Lung (tissue), 16 donors: ENCODE results near the gene EPHB1. TPM values are rescaled to one million over a fixed set of nuclear protein-coding genes. Genes with fewer than 3 reads are reported as not detected.

Experiments
- ATAC-seq: fragments of 200-7000 bp; cut with Tn5 transposase; one replicate; pipeline ENCODE4 v1.9.1; 2020; ENCODE audit warnings: moderate number of reproducible peaks; ENCODE audit not compliant: insufficient read depth, low FRiP score
- DNase-seq, 3 donors: peaks; one replicate each; pipeline ENCODE4 v3.0.0-alpha.2; 2013 to 2017
- H3K27ac ChIP-seq, 2 donors: one replicate each; pipeline ENCODE4 v1.5.1; 2013; ENCODE audit warnings: mild to moderate bottlenecking in 2 of 2, moderate library complexity in 2 of 2, control low read depth in 1 of 2, inconsistent platforms in 1 of 2, low read depth in 1 of 2, low read length in 1 of 2
- H3K27me3 ChIP-seq, 3 donors: one replicate each; pipeline ENCODE4 v1.5.1; 2013; ENCODE audit warnings: low read length in 2 of 3; ENCODE audit not compliant: control insufficient read depth in 3 of 3, insufficient read depth in 3 of 3
- H3K36me3 ChIP-seq, 4 donors: one replicate each; pipeline ENCODE4 v1.5.1; 2013; ENCODE audit warnings: low read length in 4 of 4, mild to moderate bottlenecking in 1 of 4, moderate library complexity in 1 of 4; ENCODE audit not compliant: control insufficient read depth in 4 of 4, insufficient read depth in 4 of 4
- H3K4me1 ChIP-seq, 5 donors: one replicate each; pipeline ENCODE4 v1.5.1; 2013; ENCODE audit warnings: low read length in 5 of 5, mild to moderate bottlenecking in 2 of 5, moderate library complexity in 1 of 5; ENCODE audit not compliant: control insufficient read depth in 5 of 5, insufficient read depth in 5 of 5
- H3K4me3 ChIP-seq: one replicate; pipeline ENCODE4 v1.5.1; 2013; ENCODE audit warnings: mild to moderate bottlenecking, control low read depth, moderate library complexity
- H3K9ac ChIP-seq, 2 donors: one replicate each; pipeline ENCODE4 v1.5.1; 2013; ENCODE audit warnings: low read length in 2 of 2, control low read depth in 1 of 2; ENCODE audit not compliant: insufficient read depth in 1 of 2
- H3K9me3 ChIP-seq, 4 donors: one replicate each; pipeline ENCODE4 v1.5.1; 2013; ENCODE audit warnings: low read length in 3 of 4, mild to moderate bottlenecking in 1 of 4, moderate library complexity in 1 of 4; ENCODE audit not compliant: control insufficient read depth in 4 of 4, insufficient read depth in 3 of 4
- WGBS, 2 donors: extraction: QIAGEN DNeasy Blood & Tissue Kit; methylation state at CpG; one replicate each; pipeline ENCODE4 v1.1.7; 2013; 5-methylcytosine and 5-hydroxymethylcytosine counted together
- long read RNA-seq, 5 donors: transcript quantifications; one replicate each; lab custom pipeline, GENCODE V29; 2026
- polyA plus RNA-seq, 2 donors: library from polyadenylated mRNA; stranded (reverse); fragments of 200-250 nt; gene quantifications; one replicate each; pipeline ENCODE4 v1.2.1, GENCODE V29; 2013
- total RNA-seq, 2 donors: library from RNA; depleted of rRNA in 1 of 2; stranded (reverse); fragments of >200 nt in 1 of 2; gene quantifications; one replicate each; pipeline ENCODE4 v1.2.1, GENCODE V29; 2014 to 2021
- TF ChIP-seq, protein P1 (sequence below): IDR thresholded peaks from 2 replicates; pipeline ENCODE4 v1.5.1; 2012; ENCODE audit warnings: mild to moderate bottlenecking; ENCODE audit errors: control extremely low read depth, extremely low read depth
- donor health status: control.
- donor health status: control.
- donor health status: Bipolar disorder and iron deficiency.
- donor health status: healthy.
- donor health status: DM: yes; HTN: yes; CAD: no.

EPHB1 gene
- 1 to 10 TPM; 2.1 to 6.3 TPM for total RNA-seq
- 1 to 10 TPM in 1 of 2 donors, under 1 TPM in 1; 0.30 to 2.0 TPM for polyA plus RNA-seq
- long read RNA-seq, donor 1 = 0 reads
- long read RNA-seq, donor 2 = 0 reads
- long read RNA-seq, donor 3 = 0 reads
- long read RNA-seq, donor 4 = 0 reads
- long read RNA-seq, donor 5 = 0 reads

DNA sequence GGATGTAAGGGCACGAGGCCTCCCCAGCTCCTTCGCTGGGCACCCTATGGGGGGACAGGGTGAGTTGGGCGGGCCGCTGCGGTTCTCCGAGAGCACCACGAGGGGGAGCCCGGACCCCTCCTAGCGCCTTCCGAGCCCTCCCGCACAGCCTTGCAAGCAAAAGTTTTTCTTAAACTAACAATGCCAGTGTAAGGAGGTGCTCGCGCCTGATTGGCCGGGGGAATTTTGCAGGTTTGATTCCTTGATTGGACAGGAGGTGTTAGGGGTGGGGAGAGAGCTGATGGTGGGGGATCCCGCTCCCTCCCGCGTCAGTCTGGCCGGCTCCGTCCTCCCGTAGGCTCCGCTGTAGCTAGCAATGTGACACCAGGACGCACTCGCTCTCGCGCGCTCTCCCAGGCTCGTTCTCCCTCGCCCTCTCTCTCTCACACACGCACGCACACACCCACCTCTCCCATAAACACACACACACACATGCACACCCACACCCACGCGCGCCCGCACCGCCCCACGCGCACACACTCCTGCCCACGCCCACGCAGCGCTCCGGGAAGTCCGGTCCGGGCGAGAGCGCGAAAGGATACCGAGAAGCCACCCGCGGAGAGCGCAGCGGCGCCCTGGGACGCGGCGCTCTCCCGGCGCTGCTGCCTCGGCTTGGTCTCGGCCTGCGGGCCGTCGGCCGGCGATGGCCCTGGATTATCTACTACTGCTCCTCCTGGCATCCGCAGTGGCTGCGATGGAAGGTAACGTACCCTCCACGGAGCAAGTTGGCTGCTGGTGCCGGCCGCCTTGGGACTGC, at the start of gene EPHB1:
Gene EPHB1, plus strand, starts transcription at position 311 of the 796 bp plus-strand sequence.
- 0 to 1% methylated on average over 69 to 70 of the region's 70 CpGs for WGBS, 2 donors

GRCh38 chr3:134748698-134749097, 46.4 kb upstream of the EPHB1 start:
- Histone ChIP-seq H3K27me3 (no peaks in the 10 kb centered on the region), H3K4me3 (no peak overlapping the region), H3K9ac (no peak overlapping the region), H3K27ac (no peak overlapping the region), H3K9me3 (no peaks in the 10 kb centered on the region), H3K36me3 (no peaks in the 10 kb centered on the region), H3K4me1 (no peaks in the 10 kb centered on the region)
- ATAC-seq (no peak), DNase-seq (no peak)
- 86 to 94% methylated on average over 1 of the region's 1 CpG for WGBS, 2 donors
- TF ChIP-seq, protein P1, sequence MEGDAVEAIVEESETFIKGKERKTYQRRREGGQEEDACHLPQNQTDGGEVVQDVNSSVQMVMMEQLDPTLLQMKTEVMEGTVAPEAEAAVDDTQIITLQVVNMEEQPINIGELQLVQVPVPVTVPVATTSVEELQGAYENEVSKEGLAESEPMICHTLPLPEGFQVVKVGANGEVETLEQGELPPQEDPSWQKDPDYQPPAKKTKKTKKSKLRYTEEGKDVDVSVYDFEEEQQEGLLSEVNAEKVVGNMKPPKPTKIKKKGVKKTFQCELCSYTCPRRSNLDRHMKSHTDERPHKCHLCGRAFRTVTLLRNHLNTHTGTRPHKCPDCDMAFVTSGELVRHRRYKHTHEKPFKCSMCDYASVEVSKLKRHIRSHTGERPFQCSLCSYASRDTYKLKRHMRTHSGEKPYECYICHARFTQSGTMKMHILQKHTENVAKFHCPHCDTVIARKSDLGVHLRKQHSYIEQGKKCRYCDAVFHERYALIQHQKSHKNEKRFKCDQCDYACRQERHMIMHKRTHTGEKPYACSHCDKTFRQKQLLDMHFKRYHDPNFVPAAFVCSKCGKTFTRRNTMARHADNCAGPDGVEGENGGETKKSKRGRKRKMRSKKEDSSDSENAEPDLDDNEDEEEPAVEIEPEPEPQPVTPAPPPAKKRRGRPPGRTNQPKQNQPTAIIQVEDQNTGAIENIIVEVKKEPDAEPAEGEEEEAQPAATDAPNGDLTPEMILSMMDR = no peak

More for the DNA sequence above, at the start of gene EPHB1:
- no peaks in the 10 kb centered on the region for H3K36me3 ChIP-seq
- H3K27ac ChIP-seq = no peak within 1 kb of the TSS
- H3K9me3 ChIP-seq = no peaks in the 10 kb centered on the region
- ATAC-seq (peak; percentile 88), DNase-seq (peak; percentile 92 to 93 (median 92))
- H3K9ac ChIP-seq = no peak within 1 kb of the TSS
- peak within 1 kb of the TSS; percentile 46 for H3K4me3 ChIP-seq
- H3K4me1 ChIP-seq = peaks cover 0 to 22% (median 3%) of the 10 kb centered on the region in 5 donors
- peaks cover 12 to 46% (median 40%) of the 10 kb centered on the region in 3 donors for H3K27me3 ChIP-seq
- TF ChIP-seq, protein P1 = peak; percentile 51

- Histone ChIP-seq H3K4me3 (no peak overlapping the region), H3K9me3 (no peaks in the 10 kb centered on the region), H3K27ac (no peak overlapping the region), H3K9ac (no peak overlapping the region), H3K36me3 (no peaks in the 10 kb centered on the region), H3K4me1 (no peaks in the 10 kb centered on the region), H3K27me3 (no peaks in the 10 kb centered on the region)
- TF ChIP-seq, protein P1 = no peak
- DNase-seq = no peak
- ATAC-seq = no peak
- 81 to 88% methylated on average over 2 of the region's 2 CpGs for WGBS, 2 donors
Observed at GRCh38 chr3:134749174-134749573, 45.9 kb upstream of the EPHB1 start.
